ENCODE measurements around the gene KIF5C. TPM values are rescaled to one million over a fixed set of nuclear protein-coding genes. Genes with fewer than 3 reads are reported as not detected.

KIF5C gene
- total RNA-seq, 1 experiment from 2014 or later = 0.87 TPM

DNA sequence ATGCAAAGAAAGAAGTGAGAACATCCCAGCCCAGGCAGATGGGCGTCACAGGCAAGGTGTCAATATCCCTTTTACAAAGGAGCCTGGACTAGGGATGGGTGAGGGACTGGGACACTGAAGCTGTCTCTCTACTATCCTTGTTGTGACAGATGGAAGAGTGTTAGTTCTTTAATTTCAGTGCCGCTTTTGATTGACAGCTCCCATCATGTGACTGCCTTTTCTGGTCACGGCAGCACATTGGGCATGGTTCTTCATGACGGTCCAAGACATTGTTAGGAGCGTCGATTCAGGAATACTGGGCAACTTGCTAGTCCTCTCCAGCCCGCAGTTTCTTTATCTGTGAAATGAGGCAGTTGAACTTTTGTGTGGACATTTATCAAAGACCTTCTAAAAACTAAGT lies 42.4 kb upstream of the KIF5C start:
- CTCF ChIA-PET = no interaction called here

DNA sequence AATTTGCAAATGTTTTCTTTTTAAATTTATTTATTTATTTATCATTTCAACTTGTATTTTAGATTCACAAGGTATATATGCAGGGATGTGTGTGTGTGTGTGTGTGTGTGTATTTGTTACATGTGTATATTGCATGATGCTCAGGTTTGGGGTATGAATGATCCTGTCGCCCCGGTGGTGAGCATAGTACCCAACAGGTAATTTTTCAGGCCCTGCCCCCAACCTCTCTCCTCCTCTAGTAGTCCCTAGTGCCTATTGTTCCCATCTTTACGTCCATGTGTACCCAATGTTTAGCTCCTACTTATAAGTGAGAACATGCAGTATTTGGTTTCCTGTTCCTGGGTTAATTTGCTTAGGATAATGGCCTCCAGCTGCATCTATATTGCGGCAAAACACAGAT lies 33.0 kb upstream of the KIF5C start:
- CTCF ChIA-PET = no interaction called here
- intact Hi-C loops (cut with micrococcal nuclease; ENCODE audit: unreplicated experiment) = no loop called here
- Mint-ChIP-seq H3K9me3 (ENCODE audit: low read depth, unreplicated experiment) (no peaks in the 10 kb centered on the region), H3K36me3 (ENCODE audit: insufficient read depth, unreplicated experiment) (no peaks in the 10 kb centered on the region), H3K4me3 (ENCODE audit: low read depth, unreplicated experiment) (no peak overlapping the region), H3K4me1 (ENCODE audit: low read depth, unreplicated experiment) (no peaks in the 10 kb centered on the region), H3K27ac (ENCODE audit: unreplicated experiment) (no peak overlapping the region), H3K27me3 (ENCODE audit: unreplicated experiment) (peaks cover 4% of the 10 kb centered on the region)
- TF ChIP-seq, protein P1, sequence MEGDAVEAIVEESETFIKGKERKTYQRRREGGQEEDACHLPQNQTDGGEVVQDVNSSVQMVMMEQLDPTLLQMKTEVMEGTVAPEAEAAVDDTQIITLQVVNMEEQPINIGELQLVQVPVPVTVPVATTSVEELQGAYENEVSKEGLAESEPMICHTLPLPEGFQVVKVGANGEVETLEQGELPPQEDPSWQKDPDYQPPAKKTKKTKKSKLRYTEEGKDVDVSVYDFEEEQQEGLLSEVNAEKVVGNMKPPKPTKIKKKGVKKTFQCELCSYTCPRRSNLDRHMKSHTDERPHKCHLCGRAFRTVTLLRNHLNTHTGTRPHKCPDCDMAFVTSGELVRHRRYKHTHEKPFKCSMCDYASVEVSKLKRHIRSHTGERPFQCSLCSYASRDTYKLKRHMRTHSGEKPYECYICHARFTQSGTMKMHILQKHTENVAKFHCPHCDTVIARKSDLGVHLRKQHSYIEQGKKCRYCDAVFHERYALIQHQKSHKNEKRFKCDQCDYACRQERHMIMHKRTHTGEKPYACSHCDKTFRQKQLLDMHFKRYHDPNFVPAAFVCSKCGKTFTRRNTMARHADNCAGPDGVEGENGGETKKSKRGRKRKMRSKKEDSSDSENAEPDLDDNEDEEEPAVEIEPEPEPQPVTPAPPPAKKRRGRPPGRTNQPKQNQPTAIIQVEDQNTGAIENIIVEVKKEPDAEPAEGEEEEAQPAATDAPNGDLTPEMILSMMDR (IDR thresholded peaks at IDR 0.05; ENCODE audit: unreplicated experiment) = no peak
- no peak for DNase-seq
- no TSS peak for BruUV-seq (replicated peaks)

More for the DNA sequence above, 42.4 kb upstream of the KIF5C start:
- BruUV-seq (replicated peaks) = no TSS peak
- Mint-ChIP-seq H3K9me3 (ENCODE audit: low read depth, unreplicated experiment) (no peaks in the 10 kb centered on the region), H3K4me1 (ENCODE audit: low read depth, unreplicated experiment) (no peaks in the 10 kb centered on the region), H3K27me3 (ENCODE audit: unreplicated experiment) (peaks cover 79% of the 10 kb centered on the region), H3K36me3 (ENCODE audit: insufficient read depth, unreplicated experiment) (no peaks in the 10 kb centered on the region), H3K4me3 (ENCODE audit: low read depth, unreplicated experiment) (no peak overlapping the region), H3K27ac (ENCODE audit: unreplicated experiment) (no peak overlapping the region)
- no peak for DNase-seq
- intact Hi-C loops (cut with micrococcal nuclease; ENCODE audit: unreplicated experiment) = no loop called here
- TF ChIP-seq, protein P1 (IDR thresholded peaks at IDR 0.05; ENCODE audit: unreplicated experiment) = no peak

DNA sequence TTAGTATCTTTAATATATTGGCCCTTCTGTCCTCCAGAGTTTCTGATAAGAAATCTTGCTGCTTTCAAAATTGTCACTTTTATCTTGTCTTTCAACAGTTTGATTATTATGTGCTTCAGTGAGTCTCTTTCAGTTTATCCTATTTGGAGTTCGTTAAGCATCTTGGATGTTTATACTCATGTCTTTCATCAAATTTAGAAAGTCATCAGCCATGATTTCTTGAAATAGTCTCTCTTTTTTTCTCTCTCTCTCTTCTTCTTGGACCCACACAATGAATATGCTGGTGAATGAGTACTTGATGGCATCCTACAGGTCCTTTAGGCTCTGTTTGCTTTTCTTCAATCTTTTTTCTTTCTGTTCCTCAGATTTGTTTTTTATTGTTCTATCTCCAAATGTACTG lies 26.9 kb upstream of the KIF5C start:
- Mint-ChIP-seq H3K27me3 (ENCODE audit: unreplicated experiment) (peaks cover 54% of the 10 kb centered on the region), H3K36me3 (ENCODE audit: insufficient read depth, unreplicated experiment) (no peaks in the 10 kb centered on the region), H3K4me1 (ENCODE audit: low read depth, unreplicated experiment) (no peaks in the 10 kb centered on the region), H3K27ac (ENCODE audit: unreplicated experiment) (no peak overlapping the region), H3K4me3 (ENCODE audit: low read depth, unreplicated experiment) (no peak overlapping the region), H3K9me3 (ENCODE audit: low read depth, unreplicated experiment) (peaks cover 3% of the 10 kb centered on the region)
- no peak for DNase-seq
- BruUV-seq (replicated peaks) = no TSS peak
- TF ChIP-seq, protein P1 (IDR thresholded peaks at IDR 0.05; ENCODE audit: unreplicated experiment) = no peak
- intact Hi-C loops (cut with micrococcal nuclease; ENCODE audit: unreplicated experiment) = no loop called here
- CTCF ChIA-PET = no interaction called here

DNA sequence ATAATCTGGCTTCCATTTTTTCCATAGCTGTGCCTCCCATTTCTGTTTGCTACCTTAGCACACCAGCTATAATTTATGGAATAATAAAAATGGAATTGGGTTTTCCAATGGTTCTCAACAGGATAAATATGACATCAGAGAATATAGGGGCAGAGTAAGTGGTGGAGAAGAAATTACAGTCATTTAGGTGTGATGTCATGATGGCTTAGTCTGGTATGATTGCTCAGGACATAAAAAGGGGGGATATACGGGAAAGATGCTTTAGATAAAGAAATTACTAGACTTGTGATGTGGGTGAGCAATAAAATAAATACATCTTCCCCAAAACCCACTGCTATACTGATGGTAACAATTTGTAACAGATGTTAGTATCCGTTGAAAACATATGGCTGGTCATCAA lies 21.6 kb upstream of the KIF5C start:
- no peak overlapping the region for H3K27ac Mint-ChIP-seq (ENCODE audit: unreplicated experiment)
- H3K4me3 Mint-ChIP-seq (ENCODE audit: low read depth, unreplicated experiment) = no peak overlapping the region
- no TSS peak for BruUV-seq (replicated peaks)
- no peaks in the 10 kb centered on the region for H3K36me3 Mint-ChIP-seq (ENCODE audit: insufficient read depth, unreplicated experiment)
- peaks cover under 1% of the 10 kb centered on the region for H3K9me3 Mint-ChIP-seq (ENCODE audit: low read depth, unreplicated experiment)
- intact Hi-C loops (cut with micrococcal nuclease; ENCODE audit: unreplicated experiment) = no loop called here
- CTCF ChIA-PET = no interaction called here
- peaks cover 90% of the 10 kb centered on the region for H3K27me3 Mint-ChIP-seq (ENCODE audit: unreplicated experiment)
- DNase-seq = no peak
- TF ChIP-seq, protein P1 (IDR thresholded peaks at IDR 0.05; ENCODE audit: unreplicated experiment) = no peak
- no peaks in the 10 kb centered on the region for H3K4me1 Mint-ChIP-seq (ENCODE audit: low read depth, unreplicated experiment)

Measured in Calu3 (cell line).